ENCODE results near the gene CBS.
"Not testable (repeated sequence)": the region's sequence is repeated elsewhere in the genome, so short reads cannot be mapped to it uniquely, and the experiment has no call there.

The CBS gene

DNA sequence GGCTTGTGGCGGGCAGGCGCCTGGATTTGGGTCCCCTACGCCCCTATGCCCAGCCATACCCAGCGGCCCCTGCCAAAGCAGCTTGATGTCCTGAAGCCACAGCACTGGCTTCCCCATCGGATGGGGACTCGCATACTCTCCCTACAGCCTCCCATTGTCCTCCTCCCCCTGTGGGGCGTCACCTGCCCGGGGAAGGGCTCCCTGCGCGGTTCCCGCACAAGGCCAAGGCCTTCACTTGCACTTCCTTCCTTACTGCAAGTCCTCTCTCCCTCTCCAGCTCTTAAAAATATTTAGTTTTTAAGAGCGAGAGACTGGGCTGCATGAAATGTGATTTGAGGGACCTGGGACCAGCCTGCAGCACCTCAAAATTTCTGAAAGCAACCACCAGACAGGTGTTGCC is 8.9 kb downstream of the CBS start:
- not testable (repeated sequence) for DNase-seq

DNA sequence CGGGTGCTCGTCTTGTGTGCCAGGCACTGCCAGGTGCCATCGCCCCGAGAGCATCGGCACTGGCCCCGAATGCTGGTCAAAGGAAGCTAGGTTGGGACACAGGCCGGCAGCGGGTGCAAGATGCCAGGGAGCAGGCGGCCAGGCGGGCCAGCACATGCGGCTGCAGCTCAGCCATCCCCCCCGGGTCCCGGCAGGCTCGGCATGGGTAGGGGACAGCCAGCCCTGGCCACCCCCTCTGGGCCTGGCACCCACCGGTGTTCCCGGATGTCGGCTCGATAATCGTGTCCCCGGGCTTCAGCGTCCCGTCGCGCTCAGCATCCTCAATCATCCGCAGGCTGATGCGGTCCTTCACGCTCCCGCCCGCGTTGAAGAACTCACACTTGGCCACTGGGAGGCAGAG is 9.6 kb downstream of the CBS start:
- DNase-seq: not testable (repeated sequence)

GRCh38 chr21:43064265-43064917 is 11.2 kb downstream of the CBS start:
- not testable (repeated sequence) for DNase-seq

GRCh38 chr21:43062955-43063664 is 12.5 kb downstream of the CBS start:
- DNase-seq: not testable (repeated sequence)

DNA sequence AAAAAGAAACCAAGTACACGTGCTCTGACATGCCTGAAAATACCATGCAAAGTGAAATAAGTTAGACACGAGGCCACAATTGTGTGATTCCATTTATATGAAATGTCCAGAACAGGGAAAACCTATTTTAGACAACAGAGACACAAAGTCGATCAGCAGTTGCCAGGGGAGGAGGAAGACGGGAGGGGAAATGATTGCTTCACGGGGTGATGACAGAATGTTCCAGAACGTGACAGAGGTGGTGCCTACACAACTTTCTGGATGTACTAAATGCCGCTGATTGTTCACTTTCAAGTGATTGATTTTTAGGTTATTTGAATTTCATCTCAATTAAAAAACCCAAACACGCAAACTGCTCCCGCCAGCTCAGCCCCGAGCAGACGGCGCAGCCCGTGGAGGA is 22.5 kb downstream of the CBS start:
- not testable (repeated sequence) for DNase-seq

- DNase-seq: not testable (repeated sequence)
Observed at GRCh38 chr21:43045876-43046821, 29.5 kb downstream of the CBS start.

- DNase-seq: not testable (repeated sequence)
Observed at GRCh38 chr21:43045165-43045875, 30.3 kb downstream of the CBS start.

GRCh38 chr21:43044547-43044946 is 31.1 kb downstream of the CBS start:
- DNase-seq: not testable (repeated sequence)

GRCh38 chr21:43043291-43043690 is 32.3 kb downstream of the CBS start:
- DNase-seq: not testable (repeated sequence)

GRCh38 chr21:43042169-43042568 is 33.5 kb downstream of the CBS start:
- DNase-seq: not testable (repeated sequence)

- DNase-seq: not testable (repeated sequence)
Observed at GRCh38 chr21:43038659-43039044, 37.0 kb downstream of the CBS start.

DNA sequence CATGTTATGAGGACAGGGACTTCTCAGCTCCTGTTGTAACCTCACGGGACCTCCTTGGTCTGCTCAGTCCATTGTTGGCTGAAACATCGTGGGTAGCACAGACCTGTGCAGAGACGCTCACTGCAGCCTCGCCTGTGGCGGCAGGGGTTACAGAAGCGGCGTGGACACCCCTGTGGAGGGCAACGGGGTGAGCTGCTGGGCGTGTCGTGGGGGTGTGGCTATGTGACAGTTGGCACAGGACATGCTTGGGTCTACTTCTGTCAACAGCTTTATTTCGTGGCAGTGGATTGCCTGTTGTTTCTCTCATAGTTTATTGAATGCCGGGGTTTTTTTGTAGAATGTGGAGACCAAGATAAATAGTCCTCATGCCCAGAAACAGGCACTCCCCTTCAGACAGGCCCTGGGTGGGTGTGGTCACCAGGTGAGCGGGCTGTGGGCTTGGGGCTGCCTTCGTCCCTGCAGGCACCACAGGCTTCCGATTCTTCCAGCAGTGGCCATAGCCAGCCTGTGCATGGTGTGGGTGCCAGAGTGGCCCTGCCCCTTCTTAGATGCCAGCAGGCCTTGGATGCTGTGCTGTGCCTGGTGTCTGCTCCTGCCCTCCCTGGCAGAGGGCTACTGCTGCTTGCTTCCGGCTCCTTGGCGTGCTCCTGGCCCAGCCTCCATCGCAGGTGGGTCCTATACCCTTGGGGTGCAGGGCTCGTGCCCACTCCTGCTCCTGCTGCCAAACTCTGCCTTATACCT is 37.5 kb downstream of the CBS start:
- DNase-seq: not testable (repeated sequence)

DNA sequence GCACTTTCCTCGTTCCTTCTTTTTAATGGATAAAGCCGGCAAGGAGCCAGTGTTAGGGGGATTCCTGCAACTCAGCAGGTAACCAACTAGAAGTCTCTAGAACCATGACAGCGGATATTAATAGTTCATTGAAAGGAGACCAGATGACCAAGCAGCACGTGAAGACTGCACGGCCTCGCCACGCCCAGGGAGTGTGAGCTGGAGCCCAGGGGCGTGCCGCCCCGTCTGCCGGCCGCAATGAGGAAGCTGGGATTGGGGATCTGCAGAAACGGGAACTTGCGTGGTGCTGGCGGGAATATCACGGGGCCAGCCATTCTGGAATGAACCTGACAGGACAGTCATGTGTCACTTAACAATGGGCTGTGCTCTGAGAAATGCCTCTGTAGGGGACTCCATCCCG is 38.7 kb downstream of the CBS start:
- not testable (repeated sequence) for DNase-seq

DNA sequence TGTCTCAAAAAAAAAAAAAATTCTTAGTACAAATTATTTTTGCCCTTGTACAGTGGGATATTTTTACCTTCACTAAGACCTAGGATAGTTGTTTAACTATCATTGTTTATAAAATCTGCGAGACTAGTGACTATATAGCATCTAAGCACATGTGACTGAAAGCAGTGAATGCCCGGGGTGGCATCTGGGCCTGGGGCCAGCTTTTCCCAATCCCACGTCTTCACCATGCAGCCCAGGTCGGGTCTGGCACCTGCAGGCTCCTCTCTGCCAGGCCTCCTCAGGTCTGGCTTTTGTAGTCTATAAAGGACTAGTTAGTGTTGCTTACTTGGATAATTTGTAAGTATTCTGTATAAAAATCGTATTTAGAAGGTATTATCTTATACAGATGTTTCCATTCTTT is 40.8 kb downstream of the CBS start:
- DNase-seq: no peak

- no peak for DNase-seq
Observed at GRCh38 chr21:43034101-43034500, 41.5 kb downstream of the CBS start.

DNA sequence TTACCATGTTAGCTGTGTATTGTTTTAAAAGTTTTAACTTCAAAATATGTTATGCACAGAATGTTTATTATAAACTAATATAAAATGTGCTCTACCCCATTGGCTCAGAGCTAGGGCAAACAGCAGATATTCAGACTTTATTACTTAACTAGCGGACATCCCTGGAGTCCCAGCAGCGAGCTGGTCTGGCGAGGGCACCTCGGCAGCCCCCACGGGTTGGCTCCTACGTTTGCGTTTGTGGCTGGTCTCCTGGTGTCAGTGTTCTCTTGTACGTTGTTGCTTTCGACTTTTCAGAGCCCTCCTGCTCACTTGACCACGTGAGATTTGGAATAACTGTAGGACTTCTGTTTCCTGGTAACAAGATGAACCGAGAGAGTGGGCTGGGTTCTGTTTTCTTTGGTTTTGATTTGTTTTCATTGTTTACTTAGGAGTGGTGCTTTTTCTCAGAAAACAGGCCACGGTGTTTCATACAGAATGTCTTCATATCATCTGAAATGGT is 44.5 kb downstream of the CBS start:
- no peak for DNase-seq

- no peak for DNase-seq
Observed at GRCh38 chr21:43029785-43030184, 45.9 kb downstream of the CBS start.

DNA sequence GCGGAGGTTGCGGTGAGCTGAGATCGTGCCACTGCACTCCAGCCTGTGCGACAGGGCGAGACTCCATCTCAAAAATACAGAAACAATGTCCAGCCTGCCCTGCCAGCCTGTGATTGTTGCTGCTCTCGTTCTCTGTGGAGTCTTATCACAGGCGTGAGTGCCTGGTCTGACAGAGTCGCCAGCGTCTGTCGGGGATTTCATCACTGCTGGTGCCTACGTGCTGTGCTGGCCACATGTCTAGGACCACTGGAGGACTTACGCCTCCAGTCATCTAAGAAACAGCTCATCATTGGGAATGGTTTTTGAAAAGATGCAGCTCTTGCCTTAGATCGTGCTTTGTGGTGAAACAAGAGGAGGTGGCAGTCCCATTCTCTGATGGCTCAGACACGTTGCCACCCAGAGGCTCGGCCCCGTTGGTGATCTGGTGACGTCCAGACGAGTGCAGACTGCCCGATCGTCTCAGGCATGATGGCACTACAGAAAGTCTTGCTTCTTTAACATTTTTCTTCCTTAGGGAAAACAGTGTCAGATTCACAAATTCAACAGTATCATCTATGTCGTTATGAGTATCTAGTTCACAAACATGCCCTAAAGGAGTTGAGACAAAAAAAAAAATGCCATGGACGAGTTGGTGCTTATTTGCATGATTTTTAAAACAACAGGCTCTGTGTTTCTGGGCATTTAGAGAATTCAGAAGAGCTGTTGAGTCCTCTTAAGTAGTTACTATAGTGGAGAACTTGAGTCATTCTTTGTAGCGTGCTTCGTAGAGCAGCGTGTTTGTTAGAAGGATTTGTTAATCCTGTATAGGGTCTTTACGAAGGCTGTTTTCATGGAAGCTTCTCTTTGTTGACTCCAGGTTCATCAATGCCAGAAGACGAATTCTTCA is 47.5 kb downstream of the CBS start:
- no peak for DNase-seq

- no peak for DNase-seq
Observed at GRCh38 chr21:43025636-43026180, 49.9 kb downstream of the CBS start.

- DNase-seq: no peak
Observed at GRCh38 chr21:43024439-43025136, 51.0 kb downstream of the CBS start.
